Activated CD4-positive, CD25-positive, alpha-beta regulatory T cell treated with anti-CD3 and anti-CD28 coated beads, Interleukin-2, amount 50 U/mL, for 24 hours (primary cell): ENCODE data around the gene DDR2.

ENCODE experiments used
- ATAC-seq, 2 donors: fragments of 150-1000 bp; cut with Tn5 transposase; one replicate each; pipeline ENCODE4 v1.10.0; 2021; ENCODE audit warnings: mild to moderate bottlenecking in 1 of 2, moderate library complexity in 1 of 2

The DDR2 gene

DNA sequence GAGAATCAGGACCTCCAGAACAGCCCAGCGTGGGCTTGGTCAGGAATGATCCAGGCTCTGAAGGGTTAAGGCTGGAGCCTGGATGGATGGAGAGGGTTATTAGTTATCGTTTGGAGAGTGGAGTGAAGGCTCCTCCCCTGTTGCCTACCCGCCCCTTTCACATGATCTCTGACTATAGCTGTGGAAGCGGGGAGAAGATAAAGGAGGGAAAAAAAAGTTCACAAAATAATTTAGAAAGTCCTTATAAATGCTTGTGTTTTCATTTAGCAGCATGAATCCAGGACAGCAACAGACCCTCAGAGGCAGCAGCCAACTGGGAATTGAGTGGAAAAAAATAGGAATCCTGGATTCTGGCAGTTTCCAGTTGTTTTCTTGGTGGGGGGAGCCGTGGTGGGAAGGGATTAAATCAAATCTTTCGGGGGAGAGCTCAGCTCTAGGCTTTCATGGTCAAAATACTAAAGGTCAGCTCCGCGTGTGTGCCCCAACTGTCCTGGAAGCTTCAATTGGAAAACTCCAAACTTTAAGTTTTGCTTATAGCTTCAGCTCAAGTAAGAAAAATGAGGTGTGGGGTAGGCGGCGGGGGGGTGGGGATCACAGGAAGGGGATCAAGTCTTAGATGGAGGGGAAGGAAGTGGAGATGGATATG, 595 bp upstream of the DDR2 start:
- ATAC-seq, result no peak

DNA sequence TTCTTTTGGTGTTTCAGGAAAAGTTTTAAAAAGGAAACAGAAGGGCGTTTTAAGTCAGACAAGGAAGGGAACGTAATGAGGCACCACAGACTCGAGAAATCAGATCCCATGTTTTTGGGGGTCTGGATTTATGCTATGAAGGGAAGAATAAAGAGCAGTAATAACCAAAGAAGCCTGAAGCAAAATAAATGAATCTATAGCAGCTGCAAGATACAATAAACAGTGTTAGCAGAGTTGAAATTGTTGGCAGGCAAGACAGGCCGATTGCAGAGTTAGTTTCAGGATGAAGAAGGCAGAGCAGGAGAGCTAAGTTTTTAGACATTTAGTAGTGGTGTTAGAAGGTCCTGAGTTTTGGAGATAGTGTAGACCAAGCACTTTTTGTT, 425 bp downstream of the DDR2 start:
- ATAC-seq, result no peak

- ATAC-seq, result no peak
Measured at GRCh38 chr1:162633081-162633762, 958 bp downstream of the DDR2 start.

- no peak for ATAC-seq
Measured at GRCh38 chr1:162635418-162635817, 3.2 kb downstream of the DDR2 start.

GRCh38 chr1:162639718-162640117, 7.5 kb downstream of the DDR2 start:
- no peak for ATAC-seq

DNA sequence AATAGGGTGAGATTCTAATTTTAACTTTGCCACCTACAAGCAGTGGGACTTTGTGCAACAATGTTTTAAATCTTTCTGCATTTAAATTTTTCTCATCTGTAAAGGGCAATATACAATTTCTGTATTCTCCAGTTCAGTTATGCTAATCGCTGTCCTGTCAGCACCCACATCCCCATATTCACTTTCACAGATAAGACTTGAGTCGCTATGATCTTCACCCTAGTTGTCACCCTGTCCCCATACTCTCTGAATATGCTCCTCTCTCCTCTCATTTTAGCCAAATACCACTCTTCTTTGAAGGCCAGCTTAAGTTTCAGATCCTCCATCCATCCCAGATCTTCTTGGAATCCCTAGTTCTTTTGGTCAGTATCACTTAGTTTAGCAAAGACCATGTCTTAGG, 8.8 kb downstream of the DDR2 start:
- ATAC-seq, result no peak

DNA sequence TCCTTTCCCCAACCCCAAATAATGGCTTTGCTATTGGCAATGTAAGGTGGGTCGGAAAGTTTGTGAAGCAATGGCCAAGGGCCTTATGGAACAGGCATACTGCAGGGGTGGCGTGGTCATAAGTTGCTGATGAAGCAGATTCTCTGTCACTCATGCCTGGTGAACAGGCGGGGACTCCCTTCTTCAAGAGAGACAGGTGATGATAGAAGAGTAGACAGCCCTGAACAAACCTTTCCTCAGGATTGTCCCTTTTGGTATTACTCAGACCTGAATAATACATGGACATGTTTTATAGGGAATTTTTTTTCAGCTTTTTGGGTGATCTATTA, 12.7 kb downstream of the DDR2 start:
- ATAC-seq, result no peak

GRCh38 chr1:162645666-162646065, 13.4 kb downstream of the DDR2 start:
- ATAC-seq, result no peak

GRCh38 chr1:162649583-162649982, 17.3 kb downstream of the DDR2 start:
- ATAC-seq, result no peak

GRCh38 chr1:162654915-162655620, 22.8 kb downstream of the DDR2 start:
- ATAC-seq, result no peak

DNA sequence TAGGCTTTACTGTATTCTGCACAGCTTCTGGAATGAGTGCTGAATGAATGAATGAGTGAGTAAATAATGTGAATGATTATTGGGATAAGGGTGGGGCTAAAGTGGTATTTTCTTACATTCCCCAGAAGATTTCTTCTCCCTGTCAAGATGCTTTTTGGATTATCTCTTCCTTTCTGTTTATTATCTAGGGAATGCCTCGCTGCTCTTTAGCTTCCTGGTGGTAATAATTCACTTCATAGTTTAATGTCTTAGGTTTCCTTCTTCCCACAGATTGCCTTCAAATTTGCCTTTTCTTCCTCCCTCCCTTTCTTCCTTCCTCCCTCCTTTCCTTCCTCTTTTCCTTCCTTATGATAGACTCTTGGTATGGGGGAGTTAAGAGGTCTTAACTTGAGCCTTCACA, 24.0 kb downstream of the DDR2 start:
- ATAC-seq, result no peak

GRCh38 chr1:162660574-162660973, 28.3 kb downstream of the DDR2 start:
- no peak for ATAC-seq

GRCh38 chr1:162661336-162661735, 29.1 kb downstream of the DDR2 start:
- no peak for ATAC-seq

- no peak for ATAC-seq
Measured at GRCh38 chr1:162662013-162662412, 29.7 kb downstream of the DDR2 start.

DNA sequence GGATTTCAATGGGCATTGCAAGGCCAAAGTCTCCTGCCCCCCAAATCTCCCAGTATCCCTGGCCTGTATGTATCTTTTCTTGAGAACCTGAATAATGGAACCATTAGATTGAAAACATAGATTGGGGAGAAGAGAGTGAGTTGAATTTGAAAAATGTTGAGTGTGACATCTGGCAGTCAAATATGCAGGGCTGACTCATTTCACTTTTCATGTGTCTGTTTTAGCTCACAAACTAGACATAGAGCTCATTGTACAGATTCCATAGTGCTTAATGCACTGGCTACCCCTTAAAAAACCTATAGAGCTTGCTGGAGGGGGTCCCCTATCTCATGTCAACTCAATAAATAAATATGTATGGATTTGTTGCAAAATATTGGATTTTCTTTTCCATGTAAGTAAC, 30.8 kb downstream of the DDR2 start:
- ATAC-seq, result no peak

DNA sequence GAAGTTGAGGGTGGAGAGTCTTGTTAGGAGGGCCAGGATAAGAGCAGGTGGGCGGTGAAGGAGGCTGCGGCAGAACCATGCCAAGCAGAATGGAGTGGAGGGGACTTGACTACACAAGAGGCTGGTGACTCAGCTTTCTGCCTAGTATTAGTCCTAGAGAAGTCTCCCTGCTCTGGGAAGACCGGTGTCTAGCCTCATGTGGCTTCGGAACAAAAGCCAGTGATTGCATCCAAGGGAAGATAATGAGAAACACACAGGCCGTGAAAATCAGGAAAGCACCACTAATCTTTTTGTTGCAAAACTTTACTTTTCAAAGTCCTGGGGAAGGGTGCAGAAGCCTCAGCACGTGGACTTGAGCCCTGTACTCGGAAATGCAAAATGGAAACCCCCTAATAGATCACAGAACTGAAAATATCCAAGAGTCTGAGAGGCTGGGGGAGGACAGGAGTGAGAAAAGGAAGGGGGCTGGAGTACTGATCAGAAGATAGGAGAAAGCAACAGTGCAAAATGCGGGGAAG, 31.4 kb downstream of the DDR2 start:
- ATAC-seq, result no peak

DNA sequence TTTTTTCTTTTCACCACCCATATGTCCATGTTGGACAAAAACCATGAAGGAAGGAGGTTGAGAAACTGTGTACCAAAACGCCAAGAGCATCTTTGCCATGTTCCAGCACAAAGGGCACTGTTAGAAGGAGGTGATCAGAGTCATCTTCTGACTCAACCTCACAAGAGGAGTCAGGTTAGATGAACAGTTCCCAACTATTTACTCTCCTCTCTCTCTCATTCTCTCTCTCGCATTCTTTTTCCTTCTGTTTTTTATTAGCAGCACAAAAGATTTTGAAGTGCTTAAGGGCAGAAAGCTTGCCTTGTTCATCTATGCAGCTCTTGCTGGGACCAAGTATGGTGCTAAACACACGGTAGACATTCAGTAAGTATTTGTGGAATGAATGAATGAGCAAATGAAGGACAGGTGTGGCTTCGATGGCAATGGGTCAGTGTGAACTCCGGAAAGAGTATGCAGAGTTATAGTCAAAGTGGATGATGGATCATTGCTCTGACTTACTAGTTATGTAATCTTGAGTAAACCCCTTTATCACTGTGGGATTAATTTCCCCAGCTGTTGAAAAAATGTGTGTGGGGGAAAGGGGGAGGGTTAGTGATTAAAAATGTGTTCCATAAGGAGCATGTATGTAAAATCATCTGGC, 33.9 kb downstream of the DDR2 start:
- no peak for ATAC-seq

DNA sequence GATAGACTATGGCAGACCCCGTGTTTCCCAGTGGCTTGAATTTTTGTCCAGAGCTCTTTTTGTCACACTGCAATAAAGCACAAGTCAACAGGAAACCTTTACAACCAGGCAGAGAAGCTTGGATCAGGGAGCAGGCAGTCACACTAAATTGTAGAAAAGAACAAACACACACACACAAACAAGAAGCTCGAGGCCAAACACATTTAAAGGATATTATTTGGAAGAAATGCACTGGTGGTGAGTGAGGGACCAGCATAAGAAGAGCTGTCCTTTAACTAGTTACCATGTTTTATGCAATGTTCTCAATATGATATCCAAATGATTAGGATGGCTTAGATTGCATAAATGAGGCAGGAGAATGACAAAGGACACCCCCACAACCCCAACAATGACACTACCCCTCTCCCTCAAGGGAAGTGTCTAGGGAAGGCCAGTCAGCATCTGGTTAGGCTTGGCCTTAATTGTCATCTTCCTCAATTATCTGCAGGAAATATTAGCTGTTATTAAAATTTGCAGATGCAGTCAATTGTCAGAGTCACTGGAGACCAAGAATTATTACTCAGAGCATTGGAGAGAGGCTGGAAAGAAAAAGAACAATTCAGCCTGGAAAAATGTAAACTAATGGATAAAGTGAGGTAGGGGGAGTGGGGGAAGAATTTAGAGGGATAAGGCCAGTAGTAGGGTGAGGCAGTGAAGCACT, 35.3 kb downstream of the DDR2 start:
- no peak for ATAC-seq

DNA sequence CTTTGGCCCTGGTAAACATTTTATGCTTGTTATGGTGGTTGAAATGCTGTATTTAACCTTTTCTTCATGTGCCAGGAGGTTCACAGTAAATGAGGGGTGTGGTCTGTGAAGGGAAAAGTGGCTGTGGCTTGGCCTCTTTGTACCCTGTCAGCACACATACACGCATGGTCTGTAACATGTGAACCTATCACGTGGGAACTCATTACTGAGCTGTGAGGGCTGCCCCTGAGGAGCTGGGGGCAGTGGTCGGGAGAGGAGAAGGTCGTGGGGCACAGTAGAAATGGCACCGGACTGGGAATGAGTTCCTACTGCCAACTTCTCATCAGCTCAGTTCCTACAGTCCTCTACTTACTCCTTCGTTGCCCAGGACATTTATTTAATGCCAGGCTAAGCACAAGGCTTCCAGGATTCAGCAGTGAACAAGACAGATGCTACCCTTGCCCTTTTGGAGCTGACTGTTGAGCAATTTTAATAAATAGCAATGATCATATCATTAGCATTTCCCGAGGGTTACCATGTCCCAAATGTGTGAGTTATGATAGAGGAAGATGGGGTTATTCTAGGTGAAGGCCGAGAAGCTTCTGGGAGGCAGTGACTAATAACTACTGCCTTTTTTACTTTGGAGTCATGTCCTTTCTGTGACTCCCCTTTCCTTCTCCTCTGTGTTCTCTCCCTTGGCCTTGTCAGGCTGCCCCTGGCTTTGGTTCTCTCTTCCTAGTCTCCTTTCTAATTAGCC, 38.8 kb downstream of the DDR2 start:
- ATAC-seq, result no peak

GRCh38 chr1:162671664-162672410, 39.6 kb downstream of the DDR2 start:
- ATAC-seq, result no peak

DNA sequence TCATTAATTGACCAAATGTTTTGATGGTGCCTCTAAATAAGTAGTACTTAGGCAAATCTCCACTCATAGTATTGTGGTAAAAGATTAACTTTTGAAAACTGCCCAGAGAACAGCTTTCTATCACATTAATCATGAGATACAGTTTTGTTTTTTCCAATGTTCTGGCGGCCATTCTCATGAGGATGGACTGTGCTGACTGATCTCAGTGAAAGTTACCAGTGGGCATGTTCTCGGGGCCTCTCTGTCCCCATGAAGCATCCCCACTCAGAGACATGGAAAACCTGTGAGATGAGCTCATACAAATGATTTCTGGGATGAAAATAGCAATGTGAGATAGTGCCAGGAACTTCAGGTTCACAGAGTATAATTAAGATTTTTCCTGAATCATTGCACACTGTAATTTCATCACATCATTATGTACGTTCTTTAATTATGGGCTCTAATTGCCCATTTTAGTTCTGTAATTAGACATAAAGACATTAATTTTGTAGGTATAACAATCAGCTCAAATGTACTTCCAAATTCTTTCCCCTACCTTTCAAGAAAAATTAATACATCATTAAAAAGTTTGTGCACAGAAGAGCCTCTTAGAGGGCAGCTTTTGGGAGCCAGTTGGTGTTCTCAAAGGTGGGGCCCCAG, 40.5 kb downstream of the DDR2 start:
- ATAC-seq, result no peak
